SK-MEL-5 (cell line): ENCODE data around the gene TUBGCP3. TPM values are rescaled to one million over a fixed set of nuclear protein-coding genes. Genes with fewer than 3 reads are reported as not detected.

Experiments
- DNase-seq: peaks from one replicate; pipeline ENCODE4 v3.0.0-alpha.2; 2016; ENCODE audit warnings: low read depth, low spot score
- in situ Hi-C: cut with HindIII; loops from 2 replicates; pipeline ENCODE4 v1.10.0; 2016; ENCODE audit warnings: low sequenced_read_pairs, high pct_unique_total_duplicates, low pct_unique_long_range_greater_than_20kb
- total RNA-seq: library from RNA; depleted of rRNA; stranded (reverse); fragments of >200 nt; shearing (Covaris generic); gene quantifications from 2 replicates; pipeline ENCODE4 v1.2.3, GENCODE V29; 2014

TUBGCP3 gene
- total RNA-seq, 1 experiment from 2014 or later, result 17.1 TPM

DNA sequence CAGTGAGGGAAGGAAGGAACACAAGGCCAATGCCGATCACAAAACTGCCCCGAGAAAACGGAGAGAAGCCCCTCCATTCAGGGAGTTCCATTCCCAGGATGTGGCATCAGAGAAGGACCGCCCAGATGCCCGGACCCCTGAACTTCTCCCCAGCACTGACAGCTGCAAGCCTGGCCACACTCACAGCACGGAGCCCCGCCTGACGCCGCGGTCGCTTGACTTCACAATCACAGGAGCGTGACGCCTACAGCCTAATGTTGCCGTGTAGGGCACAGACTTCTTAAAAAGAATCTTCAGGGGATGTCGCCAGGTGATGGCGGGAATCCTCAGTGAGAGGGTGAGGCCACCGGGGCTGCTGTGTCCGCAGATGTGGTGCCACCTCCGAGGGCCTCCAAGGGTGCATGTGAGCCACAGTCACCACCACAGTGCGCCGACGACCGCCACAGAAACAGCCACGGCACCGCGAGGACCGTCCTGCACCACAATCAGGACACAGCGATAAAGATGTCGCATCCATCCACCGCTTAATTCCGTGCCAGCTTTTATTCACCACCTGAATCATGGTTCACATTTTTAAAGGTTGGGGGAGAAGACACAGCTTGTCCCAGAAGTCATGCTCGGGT, 134.6 kb downstream of the TUBGCP3 start:
- no peak for DNase-seq
- in situ Hi-C loops, result no loop called here

DNA sequence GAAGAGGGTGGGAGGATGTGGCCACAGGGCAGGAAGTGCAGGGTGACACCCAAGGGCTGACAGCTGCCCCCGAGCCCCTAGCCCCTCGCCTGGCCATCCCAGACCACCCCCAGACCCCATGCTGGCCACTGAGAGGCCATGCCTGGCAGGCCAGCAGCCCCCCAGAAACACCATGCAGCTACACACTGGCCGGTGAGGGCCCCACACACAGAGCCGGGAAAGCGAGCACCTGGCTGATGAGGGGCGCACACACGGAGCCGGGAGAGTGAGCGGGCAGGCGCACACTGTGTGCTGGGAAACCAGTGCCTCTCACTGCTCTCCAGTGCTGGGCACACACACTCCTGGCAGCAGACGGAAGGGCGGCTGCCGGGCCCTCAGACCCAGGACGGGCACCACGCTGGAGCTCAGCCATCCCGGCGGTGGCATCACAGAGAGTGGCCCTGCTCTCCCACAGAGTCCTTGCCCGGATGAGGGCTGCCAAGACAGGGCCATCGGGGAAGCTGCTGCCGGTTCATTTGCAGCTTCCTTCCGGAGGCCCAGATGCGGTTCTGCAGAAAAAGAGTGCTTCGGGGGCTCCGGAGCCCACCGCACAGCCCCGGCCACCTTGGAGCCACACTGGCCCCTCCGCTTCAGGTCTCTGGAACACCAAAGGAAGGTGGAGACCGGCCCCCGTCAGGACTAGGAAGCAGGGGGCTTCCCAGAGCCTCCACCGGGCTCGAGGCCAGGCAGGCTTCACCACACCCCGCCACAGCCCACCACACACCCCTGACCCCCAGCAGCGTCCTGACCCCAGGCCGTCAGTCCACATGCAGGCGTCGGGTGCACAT, 135.4 kb downstream of the TUBGCP3 start:
- in situ Hi-C loops, result no loop called here
- DNase-seq, result no peak

DNA sequence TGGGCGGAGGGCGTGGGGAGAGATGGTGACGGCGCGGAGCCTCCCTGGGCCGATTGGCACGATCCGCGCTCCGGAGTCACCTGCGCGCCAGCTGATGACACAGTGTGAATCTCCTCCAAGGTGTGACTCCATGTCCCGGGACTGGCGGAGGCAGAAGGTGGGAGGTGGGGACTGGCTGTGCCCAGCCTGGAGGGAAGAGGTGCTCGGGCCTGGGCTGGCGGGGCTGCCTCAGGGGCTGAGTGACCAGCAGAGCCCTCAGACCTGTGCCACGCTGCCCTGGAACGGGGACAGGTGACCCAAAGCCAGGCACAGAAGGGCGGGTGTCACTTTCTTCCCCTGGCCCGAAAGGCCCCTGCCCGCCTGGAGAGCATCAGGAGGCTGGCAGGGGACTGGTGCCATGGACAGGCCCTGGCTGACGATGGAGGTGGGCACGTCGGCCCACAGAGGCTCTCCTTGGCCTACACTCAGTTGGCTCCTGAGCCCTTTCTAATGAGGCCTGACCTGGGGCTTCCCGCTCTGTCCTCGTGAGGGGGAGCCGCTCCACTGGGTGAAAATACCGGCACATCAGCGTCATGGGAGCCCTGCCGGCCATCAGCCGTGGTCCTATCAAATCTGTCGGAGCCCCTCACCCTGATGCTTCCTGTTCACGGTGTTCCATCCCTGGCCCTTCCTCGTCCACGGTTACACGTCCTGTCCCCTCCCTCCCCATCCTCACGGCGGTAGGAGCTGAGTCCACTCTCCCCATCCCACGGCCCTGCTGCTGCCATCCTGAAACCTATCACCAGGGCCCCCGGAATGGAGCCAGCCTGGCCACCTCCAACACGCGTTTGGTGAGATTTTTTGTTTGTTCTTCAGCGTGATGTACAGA, 136.2 kb downstream of the TUBGCP3 start:
- in situ Hi-C loops, result no loop called here
- DNase-seq, result no peak

DNA sequence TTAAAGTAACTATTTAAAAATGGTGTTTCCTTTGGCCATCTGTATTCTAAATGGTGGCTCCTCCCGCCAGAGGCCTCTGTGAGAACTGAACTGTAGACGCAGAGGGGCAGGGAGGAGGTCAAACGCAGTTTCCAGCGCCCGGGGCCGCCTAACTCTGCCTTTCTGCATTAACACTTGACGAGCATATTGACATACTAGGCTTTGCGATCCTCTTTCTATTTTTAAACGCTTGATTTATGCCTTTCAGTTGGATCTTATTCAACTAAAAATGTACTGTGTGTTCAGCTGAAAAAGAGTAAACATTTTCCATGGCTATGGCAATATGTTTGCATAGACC, 137.1 kb downstream of the TUBGCP3 start:
- in situ Hi-C loops, result no loop called here
- no peak for DNase-seq

DNA sequence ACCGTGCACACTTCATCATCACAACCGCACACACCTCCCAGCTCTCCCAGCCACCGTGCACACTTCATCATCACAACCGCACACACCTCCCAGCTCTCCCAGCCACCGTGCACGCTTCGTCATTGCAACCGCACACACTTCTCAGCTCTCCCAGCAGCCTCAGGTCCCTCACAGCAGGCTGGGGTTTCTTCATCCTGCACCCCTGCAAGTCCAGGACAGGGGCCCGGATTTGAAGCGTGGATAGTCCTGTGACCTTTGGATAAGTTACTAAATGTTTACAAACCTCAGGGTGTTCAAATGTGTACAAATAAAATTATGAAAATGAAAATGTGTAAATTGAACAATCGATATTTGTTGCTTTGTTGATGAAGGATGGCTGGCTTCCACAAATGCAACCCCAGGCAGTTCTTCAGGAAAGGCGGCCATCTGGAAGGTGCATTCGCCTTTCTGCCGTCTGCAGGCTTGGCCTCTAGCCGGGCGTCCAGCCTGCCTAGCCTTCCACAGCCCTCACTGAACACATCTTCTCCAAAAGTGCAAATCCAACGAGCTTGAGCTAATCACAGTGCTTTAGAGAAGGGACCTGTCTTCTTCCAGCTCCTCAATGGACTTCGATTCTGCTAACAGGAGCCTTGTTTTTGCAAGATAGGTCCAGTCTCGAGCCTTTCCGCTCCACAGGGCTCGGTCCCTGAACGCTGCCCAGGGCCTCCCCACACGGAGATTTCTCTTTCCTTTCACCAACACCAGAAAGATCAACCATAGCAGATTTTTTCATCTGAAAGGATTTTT, 137.6 kb downstream of the TUBGCP3 start:
- in situ Hi-C loops, result no loop called here
- DNase-seq, result no peak

DNA sequence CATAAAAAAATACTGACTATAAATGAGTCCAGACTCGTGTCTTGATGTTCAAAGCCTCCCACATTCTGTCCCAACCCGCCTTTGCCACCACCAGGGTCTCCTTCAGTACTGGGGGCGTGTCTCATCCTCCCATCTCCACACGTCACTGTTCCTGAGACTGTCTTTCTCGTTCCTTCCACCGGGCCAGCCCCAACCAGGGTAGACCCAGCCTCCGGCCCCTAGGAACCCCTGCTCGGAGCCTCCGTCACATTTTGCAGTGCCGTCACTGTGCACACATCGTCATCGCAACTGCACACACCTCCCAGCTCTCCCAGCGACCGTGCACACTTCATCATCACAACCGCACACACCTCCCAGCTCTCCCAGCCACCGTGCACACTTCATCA, 138.4 kb downstream of the TUBGCP3 start:
- no peak for DNase-seq
- in situ Hi-C loops, result no loop called here

DNA sequence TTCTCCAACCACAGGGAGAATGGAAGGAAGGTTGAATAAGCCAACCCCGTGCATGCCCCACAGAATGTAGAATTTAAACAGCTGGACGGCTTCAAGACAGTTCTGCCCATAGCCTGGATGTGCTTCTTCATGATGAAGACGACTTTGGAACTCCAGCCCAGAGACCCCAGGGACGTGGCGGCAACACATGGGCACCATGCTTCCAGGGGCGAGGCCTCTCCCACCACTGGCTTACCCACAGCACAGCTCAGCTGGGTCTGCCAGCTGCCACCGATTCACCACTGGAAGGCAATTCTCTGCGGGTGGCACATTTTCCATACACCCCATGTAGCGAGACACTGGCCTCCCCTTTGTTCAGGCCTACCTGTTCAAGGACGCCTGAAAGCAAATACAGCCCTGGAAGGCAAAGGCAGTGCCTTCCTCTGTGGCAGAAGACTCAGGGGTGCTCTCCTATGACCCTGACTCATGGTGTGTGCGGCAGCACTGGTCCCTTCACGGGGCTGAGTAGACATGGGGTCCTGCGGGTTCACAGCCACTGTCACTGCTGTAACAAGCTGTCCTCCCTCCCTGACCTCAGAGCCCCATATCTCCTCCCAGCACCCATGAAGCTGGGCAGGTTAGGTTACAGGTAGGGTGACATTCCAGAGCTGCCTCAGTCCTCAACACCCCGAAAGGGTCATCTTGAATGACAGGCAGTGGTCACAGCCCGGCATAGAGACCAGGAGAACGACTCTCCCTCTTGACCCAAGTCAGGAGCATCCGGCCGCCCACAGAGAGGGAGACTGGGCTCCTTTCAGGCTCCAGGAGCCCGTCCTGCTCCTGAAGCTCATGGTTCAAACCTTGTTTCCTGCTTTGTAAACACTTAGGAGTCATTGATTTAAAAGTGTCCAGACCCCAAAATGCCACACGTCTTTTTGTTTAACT, 139.1 kb downstream of the TUBGCP3 start:
- DNase-seq, result no peak

DNA sequence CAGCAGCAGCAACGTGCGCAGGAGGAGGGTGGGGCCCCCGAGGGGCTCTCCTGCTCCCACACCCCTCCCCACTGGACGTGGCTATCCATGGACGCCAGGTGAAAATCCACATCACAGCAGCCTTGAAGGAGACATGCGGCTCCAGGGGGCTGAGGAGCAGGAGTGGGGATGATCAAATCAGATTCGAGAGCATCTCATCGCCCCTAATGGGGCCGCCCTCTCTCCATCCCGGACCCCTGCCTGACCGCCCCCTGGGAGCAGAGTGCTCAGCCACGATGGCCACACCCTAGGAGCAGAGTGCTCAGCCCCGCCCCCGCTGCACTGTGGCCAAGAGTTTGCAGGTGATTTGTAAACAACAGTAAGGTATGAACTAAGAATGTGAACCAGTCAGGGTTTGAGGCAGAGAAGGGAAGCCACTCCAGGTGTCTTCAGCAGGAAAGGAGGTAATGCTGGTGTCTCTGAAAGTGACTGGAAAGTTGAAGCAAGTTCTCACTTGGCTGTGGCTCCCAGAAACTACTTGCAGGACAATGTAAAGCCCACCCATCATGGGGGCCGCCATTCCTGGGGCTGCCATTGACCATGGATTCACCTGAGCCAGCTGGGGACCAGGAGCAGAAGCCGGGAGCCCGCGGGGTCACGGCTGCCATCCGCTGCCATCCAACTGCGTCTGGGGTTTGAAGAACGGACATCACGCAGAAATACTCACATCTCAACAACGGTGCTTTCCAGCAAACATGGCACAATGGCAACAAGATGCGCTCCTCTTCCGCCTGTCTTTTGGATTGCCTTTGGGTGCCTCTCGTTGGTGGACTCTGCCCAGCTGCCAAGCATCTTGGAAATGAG, 140.0 kb downstream of the TUBGCP3 start:
- in situ Hi-C loops, result no loop called here
- no peak for DNase-seq

More for the DNA sequence above, 139.1 kb downstream of the TUBGCP3 start:
- in situ Hi-C loops, result no loop called here

DNA sequence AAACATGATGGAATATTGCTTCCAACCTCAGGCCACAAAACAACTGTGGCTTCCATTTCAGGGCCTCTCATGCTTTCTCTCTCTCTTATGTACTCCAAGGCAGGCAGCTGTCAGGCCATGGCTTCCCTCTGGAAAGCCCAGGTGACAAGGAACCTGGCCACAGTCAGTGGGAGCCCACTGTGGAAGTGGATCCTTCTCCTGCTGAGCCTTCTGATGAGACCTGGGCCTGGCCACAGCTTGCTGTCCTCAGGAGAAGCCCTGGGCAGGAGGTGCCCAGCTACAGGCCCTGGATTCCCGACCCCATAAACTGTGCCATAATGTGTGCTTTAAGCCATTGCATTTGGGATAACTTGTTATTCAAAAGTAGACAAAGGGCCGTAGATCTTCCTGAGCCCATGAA, 140.6 kb downstream of the TUBGCP3 start:
- in situ Hi-C loops, result no loop called here
- no peak for DNase-seq

DNA sequence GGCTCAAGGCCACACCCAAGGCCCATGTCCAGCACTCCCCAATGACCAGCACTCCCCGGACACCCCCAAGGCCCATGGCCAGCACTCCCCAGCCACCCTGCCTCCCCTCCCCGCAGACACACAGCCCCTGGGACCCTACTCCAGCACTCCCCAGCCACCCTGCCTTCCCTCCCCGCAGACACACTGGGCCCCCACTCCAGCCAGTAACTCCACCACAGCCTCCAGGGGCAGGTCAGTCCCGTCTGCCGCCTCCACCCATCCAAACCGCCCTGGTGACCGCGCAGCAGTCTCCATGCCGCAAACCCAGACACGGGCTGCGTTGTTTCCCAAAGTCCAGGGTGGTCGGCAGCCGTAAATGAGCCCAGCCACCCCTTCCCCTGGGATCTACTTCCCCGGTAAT, 141.1 kb downstream of the TUBGCP3 start:
- in situ Hi-C loops, result no loop called here
- DNase-seq, result no peak

DNA sequence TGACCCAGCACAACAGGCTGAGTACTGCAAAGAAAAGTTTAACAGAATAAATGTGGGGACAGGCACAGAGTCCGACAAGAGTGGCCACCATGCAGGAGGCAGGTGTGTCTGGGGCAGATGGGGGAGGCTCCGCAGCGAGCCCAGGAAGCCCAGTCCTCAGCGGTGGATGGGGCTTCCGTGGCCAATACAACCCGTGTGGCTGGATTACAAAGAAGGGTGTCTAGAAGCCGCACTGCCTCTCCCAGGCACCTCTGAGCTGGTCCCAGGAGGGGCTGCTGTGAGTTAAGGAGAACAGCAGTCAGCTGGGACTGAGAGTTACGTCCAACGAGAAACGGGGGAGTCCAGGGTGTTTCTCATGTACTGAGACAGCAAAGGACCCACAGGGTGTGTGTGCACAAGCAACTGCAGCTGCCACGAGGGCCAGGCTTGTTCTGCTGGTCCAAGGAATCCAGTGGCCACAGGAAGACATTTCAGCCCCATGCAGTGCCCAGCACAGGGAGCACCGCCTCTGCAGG, 141.5 kb downstream of the TUBGCP3 start:
- in situ Hi-C loops, result no loop called here
- DNase-seq, result no peak

DNA sequence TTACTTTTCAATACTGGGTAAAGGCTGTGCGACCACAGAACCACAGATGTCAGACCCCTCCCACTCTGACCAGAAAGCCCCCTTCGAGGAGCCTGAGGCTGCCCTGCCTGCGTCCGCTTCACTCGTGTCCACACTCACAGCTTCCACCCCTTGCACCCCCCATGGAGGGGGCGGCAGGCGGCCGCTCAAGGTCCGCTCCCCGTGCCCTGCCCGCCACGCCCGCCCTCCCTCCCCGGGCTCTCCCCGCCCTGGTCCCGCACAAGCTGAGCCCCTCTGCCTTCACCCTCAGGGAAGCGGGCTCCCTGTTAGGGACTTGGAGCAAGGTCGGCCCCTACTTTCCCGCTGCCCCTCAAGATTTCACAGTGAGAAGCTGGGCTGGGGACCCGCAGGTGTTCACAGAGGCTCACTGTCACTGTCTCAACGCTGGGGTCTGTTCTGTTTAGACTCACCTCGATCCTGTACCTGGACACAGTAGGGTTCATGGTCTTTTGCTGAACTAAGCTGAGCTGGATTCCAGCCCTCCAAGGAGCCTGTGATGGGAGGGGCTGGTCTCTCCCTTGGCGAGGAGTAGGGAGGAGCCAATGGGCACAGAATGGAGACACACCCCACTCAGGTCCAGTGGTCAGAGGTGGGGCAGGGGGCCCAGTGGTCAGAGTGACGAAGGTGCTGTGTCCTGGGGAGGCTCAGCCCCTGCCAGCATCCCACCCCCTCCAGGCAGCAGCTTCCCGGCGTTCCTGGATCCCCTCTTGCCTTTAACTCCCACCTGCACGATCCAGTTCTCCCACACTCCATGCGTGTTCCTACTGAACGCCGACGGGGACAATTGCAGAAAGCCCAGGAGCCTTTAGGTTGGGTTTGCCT, 142.3 kb downstream of the TUBGCP3 start:
- no peak for DNase-seq
- in situ Hi-C loops, result no loop called here

DNA sequence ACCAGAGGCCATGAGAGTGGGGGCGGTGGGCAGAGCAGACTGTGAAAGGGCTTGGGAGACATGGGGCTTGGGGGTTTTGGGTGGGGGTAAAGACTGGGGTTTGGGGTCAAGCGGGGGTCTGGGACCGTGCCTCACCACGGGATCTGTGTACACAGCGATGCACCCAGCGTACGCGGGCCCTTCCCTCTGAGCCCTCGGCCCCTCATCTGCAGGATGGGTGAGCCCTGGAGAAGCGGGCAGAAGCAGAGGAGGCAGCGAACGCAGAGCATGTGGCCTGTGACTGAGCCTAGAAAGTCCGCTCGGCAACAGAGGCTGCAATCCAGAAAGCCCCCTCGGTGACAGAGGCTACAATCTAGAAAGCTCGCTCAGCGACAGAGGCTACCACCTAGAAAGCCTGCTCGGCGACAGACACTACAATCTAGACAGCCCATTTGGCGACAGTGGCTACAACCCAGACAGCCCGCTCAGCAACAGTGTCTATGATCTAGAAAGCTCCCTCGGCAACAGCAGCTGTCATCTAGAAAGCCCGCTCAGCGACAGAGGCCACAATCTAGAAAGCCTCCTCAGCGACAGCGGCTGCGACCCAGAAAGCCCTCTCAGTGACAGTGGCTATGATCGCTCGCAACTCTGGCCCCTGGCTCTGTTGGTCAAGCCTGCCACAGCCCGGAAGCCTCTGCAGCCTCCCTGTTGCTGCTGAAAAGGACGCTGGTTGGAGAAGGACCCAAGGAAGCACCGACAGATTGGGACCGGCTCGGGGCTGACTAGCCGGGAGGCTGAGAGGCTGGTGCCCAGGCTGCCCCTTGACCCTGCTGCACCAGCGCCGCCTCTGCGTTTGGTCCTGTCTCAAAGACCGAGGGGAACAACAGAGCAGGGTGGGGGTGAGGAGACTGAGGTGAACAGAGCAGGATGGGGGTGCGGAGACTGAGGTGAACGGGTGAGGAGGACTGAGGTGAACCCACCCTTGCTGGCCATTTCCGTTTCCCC, 143.2 kb downstream of the TUBGCP3 start:
- in situ Hi-C loops, result no loop called here
- DNase-seq, result no peak

DNA sequence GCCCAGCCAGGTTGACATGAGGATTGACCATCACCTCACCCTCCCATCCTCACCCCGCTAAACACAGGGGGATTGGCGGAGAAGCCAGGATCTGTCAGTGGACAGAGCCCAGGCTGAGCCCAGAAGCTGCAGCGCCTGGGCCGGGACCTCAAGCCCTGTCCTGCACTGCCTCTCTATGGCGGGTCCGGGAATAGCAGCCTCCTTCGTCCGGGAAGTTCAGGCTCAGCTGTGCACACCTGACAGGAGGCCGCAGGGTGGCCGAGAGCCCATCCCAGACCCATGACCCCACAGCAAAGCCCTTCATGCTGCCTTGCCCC, 144.0 kb downstream of the TUBGCP3 start:
- DNase-seq, result peak; percentile 72
- in situ Hi-C loops, result no loop called here
